ENCODE data around the gene RTN4RL2. TPM values are rescaled to one million over a fixed set of nuclear protein-coding genes. Genes with fewer than 3 reads are reported as not detected.

The RTN4RL2 gene
- total RNA-seq, 1 experiment from 2014 or later = 15.5 TPM

DNA sequence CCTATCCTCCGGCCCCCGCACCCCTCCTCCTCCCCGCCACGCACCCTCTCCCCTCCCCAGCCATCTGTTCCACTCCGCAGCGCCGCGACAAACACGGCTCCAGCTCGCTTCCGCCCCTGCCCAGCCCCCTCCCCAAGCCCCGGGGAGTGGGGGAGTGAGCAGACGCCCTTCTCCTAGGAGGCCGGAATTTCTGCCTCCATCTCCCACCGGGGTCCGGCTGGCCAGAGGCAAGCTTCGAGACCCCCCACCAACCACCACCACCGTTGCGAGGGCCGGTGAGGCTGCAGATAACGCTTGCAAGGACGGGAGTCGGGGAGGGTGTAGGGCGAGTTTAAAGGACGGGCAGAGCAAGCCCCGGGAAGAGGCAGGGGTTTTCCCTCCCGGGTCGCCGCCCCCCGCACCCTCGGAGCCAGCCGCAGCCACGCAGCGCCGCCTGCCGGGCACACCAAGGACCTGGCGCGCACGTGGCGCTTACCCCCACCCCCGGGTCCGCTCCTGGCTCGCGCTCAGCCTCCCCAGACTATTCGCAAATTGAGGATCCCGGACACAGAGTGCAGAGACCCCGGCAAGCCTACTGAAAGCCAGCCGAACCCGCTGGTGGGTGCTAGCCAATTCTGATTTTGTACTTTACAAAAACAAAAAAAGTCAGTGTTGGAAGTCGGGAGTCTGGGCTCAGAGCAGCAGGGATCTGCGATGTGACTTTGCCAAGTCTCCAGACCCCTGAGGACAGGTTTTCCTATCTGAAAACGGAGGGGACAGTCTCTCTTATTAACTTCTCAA, 22.6 kb downstream of the RTN4RL2 start (continued):
- TF ChIP-seq, protein P1, sequence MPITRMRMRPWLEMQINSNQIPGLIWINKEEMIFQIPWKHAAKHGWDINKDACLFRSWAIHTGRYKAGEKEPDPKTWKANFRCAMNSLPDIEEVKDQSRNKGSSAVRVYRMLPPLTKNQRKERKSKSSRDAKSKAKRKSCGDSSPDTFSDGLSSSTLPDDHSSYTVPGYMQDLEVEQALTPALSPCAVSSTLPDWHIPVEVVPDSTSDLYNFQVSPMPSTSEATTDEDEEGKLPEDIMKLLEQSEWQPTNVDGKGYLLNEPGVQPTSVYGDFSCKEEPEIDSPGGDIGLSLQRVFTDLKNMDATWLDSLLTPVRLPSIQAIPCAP (CRISPR knock-in tag; IDR thresholded peaks at IDR 0.05) = no peak
- TF ChIP-seq SMAD3 (CRISPR knock-in tag; IDR thresholded peaks at IDR 0.05; ENCODE audit: borderline replicate concordance) = no peak
- TF ChIP-seq KAT7 (CRISPR knock-in tag; IDR thresholded peaks at IDR 0.05; ENCODE audit: borderline replicate concordance) = no peak
- TF ChIP-seq, protein P2, sequence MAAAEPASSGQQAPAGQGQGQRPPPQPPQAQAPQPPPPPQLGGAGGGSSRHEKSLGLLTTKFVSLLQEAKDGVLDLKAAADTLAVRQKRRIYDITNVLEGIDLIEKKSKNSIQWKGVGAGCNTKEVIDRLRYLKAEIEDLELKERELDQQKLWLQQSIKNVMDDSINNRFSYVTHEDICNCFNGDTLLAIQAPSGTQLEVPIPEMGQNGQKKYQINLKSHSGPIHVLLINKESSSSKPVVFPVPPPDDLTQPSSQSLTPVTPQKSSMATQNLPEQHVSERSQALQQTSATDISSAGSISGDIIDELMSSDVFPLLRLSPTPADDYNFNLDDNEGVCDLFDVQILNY (CRISPR knock-in tag; IDR thresholded peaks at IDR 0.05) = 0 out of 2 replicates have a peak, but pooled peaks have one; percentile 45
- TF ChIP-seq, protein P3, sequence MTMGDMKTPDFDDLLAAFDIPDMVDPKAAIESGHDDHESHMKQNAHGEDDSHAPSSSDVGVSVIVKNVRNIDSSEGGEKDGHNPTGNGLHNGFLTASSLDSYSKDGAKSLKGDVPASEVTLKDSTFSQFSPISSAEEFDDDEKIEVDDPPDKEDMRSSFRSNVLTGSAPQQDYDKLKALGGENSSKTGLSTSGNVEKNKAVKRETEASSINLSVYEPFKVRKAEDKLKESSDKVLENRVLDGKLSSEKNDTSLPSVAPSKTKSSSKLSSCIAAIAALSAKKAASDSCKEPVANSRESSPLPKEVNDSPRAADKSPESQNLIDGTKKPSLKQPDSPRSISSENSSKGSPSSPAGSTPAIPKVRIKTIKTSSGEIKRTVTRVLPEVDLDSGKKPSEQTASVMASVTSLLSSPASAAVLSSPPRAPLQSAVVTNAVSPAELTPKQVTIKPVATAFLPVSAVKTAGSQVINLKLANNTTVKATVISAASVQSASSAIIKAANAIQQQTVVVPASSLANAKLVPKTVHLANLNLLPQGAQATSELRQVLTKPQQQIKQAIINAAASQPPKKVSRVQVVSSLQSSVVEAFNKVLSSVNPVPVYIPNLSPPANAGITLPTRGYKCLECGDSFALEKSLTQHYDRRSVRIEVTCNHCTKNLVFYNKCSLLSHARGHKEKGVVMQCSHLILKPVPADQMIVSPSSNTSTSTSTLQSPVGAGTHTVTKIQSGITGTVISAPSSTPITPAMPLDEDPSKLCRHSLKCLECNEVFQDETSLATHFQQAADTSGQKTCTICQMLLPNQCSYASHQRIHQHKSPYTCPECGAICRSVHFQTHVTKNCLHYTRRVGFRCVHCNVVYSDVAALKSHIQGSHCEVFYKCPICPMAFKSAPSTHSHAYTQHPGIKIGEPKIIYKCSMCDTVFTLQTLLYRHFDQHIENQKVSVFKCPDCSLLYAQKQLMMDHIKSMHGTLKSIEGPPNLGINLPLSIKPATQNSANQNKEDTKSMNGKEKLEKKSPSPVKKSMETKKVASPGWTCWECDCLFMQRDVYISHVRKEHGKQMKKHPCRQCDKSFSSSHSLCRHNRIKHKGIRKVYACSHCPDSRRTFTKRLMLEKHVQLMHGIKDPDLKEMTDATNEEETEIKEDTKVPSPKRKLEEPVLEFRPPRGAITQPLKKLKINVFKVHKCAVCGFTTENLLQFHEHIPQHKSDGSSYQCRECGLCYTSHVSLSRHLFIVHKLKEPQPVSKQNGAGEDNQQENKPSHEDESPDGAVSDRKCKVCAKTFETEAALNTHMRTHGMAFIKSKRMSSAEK (CRISPR knock-in tag; IDR thresholded peaks at IDR 0.05; ENCODE audit: borderline replicate concordance) = no peak
- no peak for TF ChIP-seq ZNF396 (CRISPR knock-in tag; IDR thresholded peaks at IDR 0.05; ENCODE audit: borderline replicate concordance)
- TF ChIP-seq, protein P4, sequence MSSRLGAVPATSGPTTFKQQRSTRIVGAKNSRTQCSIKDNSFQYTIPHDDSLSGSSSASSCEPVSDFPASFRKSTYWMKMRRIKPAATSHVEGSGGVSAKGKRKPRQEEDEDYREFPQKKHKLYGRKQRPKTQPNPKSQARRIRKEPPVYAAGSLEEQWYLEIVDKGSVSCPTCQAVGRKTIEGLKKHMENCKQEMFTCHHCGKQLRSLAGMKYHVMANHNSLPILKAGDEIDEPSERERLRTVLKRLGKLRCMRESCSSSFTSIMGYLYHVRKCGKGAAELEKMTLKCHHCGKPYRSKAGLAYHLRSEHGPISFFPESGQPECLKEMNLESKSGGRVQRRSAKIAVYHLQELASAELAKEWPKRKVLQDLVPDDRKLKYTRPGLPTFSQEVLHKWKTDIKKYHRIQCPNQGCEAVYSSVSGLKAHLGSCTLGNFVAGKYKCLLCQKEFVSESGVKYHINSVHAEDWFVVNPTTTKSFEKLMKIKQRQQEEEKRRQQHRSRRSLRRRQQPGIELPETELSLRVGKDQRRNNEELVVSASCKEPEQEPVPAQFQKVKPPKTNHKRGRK (CRISPR knock-in tag; IDR thresholded peaks at IDR 0.05; ENCODE audit: borderline replicate concordance) = no peak
- peak; percentile 61; the same call in 1 of the 2 replicates for TF ChIP-seq ZNF121 (CRISPR knock-in tag; IDR thresholded peaks at IDR 0.05)
- TF ChIP-seq, protein P5, sequence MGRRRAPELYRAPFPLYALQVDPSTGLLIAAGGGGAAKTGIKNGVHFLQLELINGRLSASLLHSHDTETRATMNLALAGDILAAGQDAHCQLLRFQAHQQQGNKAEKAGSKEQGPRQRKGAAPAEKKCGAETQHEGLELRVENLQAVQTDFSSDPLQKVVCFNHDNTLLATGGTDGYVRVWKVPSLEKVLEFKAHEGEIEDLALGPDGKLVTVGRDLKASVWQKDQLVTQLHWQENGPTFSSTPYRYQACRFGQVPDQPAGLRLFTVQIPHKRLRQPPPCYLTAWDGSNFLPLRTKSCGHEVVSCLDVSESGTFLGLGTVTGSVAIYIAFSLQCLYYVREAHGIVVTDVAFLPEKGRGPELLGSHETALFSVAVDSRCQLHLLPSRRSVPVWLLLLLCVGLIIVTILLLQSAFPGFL (CRISPR knock-in tag; IDR thresholded peaks at IDR 0.05; ENCODE audit: borderline replicate concordance) = no peak
- no peak for TF ChIP-seq TCF7 (CRISPR knock-in tag; IDR thresholded peaks at IDR 0.05; ENCODE audit: low read depth)
- TF ChIP-seq CREM (CRISPR knock-in tag; IDR thresholded peaks at IDR 0.05) = no peak
- TF ChIP-seq IRF2 (CRISPR knock-in tag; IDR thresholded peaks at IDR 0.05; ENCODE audit: borderline replicate concordance, low read depth) = no peak
- TF ChIP-seq, protein P6, sequence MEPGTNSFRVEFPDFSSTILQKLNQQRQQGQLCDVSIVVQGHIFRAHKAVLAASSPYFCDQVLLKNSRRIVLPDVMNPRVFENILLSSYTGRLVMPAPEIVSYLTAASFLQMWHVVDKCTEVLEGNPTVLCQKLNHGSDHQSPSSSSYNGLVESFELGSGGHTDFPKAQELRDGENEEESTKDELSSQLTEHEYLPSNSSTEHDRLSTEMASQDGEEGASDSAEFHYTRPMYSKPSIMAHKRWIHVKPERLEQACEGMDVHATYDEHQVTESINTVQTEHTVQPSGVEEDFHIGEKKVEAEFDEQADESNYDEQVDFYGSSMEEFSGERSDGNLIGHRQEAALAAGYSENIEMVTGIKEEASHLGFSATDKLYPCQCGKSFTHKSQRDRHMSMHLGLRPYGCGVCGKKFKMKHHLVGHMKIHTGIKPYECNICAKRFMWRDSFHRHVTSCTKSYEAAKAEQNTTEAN (CRISPR knock-in tag; IDR thresholded peaks at IDR 0.05) = peak; percentile 51; the same call in 1 of the 2 replicates
- no peak for TF ChIP-seq GABPB1 (CRISPR knock-in tag; IDR thresholded peaks at IDR 0.05)
- 0 out of 2 replicates have a peak, but pooled peaks have one; percentile 73 for TF ChIP-seq PRRX2 (CRISPR knock-in tag; IDR thresholded peaks at IDR 0.05)
- TF ChIP-seq, protein P7, sequence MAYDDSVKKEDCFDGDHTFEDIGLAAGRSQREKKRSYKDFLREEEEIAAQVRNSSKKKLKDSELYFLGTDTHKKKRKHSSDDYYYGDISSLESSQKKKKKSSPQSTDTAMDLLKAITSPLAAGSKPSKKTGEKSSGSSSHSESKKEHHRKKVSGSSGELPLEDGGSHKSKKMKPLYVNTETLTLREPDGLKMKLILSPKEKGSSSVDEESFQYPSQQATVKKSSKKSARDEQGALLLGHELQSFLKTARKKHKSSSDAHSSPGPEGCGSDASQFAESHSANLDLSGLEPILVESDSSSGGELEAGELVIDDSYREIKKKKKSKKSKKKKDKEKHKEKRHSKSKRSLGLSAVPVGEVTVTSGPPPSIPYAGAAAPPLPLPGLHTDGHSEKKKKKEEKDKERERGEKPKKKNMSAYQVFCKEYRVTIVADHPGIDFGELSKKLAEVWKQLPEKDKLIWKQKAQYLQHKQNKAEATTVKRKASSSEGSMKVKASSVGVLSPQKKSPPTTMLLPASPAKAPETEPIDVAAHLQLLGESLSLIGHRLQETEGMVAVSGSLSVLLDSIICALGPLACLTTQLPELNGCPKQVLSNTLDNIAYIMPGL (CRISPR knock-in tag; IDR thresholded peaks at IDR 0.05) = peak; percentile 77
- no peak for TF ChIP-seq ZNF416 (CRISPR knock-in tag; IDR thresholded peaks at IDR 0.05)
- no peak for TF ChIP-seq ZNF671 (CRISPR knock-in tag; IDR thresholded peaks at IDR 0.05)
- no peak for TF ChIP-seq NR2C2 (CRISPR knock-in tag; IDR thresholded peaks at IDR 0.05)
- TF ChIP-seq, protein P8, sequence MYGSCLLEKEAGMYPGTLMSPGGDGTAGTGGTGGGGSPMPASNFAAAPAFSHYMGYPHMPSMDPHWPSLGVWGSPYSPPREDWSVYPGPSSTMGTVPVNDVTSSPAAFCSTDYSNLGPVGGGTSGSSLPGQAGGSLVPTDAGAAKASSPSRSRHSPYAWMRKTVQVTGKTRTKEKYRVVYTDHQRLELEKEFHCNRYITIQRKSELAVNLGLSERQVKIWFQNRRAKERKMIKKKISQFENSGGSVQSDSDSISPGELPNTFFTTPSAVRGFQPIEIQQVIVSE (CRISPR knock-in tag; IDR thresholded peaks at IDR 0.05; ENCODE audit: borderline replicate concordance) = no peak

Measured in WTC11 (cell line).